Transverse colon (tissue), 3 donors: ENCODE results near the gene ZNF618.

Experiments used
- POLR2A ChIP-seq: fragments of 450-650 bp; IDR thresholded peaks from one replicate; pipeline ENCODE4 v1.6.1; 2016; ENCODE audit warnings: antibody characterized with exemption, mild to moderate bottlenecking, moderate library complexity
- TF ChIP-seq, protein P1 (sequence below), 5 experiments: fragments of 200-600 bp in 3 of 5; fragments of 450-650 bp in 2 of 5; sonication (generic) in 3 of 5; IDR thresholded peaks; 1 replicate in 2 of 5; 2 replicates in 3 of 5; pipeline ENCODE4 v1.5.1; 2016 to 2017; ENCODE audit warnings: antibody characterized with exemption in 5 of 5, inconsistent platforms in 3 of 5, mild to moderate bottlenecking in 2 of 5, moderate library complexity in 1 of 5

DNA sequence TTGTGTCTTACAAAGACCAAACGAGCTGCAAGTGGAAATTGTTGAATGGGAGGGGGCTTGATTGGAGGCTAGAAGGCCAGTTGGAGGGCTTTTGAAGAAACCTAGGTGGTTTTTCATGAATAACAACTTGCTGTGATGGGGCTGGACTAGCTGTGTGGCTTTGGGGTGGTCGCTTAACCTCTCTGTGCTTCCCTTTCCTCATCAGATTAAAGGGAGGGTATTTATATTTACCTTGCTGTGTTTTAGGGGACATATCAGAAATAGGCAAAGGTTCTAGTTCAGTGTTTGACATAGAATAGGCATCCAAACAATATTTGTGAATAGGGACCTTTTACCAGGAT is 74.9 kb downstream of the ZNF618 start:
- TF ChIP-seq POLR2A: no peak
- TF ChIP-seq, protein P1, sequence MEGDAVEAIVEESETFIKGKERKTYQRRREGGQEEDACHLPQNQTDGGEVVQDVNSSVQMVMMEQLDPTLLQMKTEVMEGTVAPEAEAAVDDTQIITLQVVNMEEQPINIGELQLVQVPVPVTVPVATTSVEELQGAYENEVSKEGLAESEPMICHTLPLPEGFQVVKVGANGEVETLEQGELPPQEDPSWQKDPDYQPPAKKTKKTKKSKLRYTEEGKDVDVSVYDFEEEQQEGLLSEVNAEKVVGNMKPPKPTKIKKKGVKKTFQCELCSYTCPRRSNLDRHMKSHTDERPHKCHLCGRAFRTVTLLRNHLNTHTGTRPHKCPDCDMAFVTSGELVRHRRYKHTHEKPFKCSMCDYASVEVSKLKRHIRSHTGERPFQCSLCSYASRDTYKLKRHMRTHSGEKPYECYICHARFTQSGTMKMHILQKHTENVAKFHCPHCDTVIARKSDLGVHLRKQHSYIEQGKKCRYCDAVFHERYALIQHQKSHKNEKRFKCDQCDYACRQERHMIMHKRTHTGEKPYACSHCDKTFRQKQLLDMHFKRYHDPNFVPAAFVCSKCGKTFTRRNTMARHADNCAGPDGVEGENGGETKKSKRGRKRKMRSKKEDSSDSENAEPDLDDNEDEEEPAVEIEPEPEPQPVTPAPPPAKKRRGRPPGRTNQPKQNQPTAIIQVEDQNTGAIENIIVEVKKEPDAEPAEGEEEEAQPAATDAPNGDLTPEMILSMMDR (IDR thresholded peaks at IDR 0.05): no peak
